GM12891 (cell line): ENCODE data around the gene TIMM13.

Experiments used
- PAX5 ChIP-seq: IDR thresholded peaks from 2 replicates; pipeline ENCODE4 v1.6.1; 2011; ENCODE audit warnings: low read length, moderate library complexity, mild to moderate bottlenecking; ENCODE audit not compliant: insufficient read depth, severe bottlenecking
- POLR2A ChIP-seq: IDR thresholded peaks from 2 replicates; pipeline ENCODE4 v1.6.1; 2011; ENCODE audit warnings: low read depth, low read length, control low read depth
- POLR2AphosphoS5 ChIP-seq: IDR thresholded peaks from 2 replicates; pipeline ENCODE4 v1.6.1; 2011; ENCODE audit warnings: low read depth, low read length, control low read depth
- SPI1 ChIP-seq: IDR thresholded peaks from 2 replicates; pipeline ENCODE4 v1.6.1; 2011; ENCODE audit warnings: low read depth, low read length, control low read depth
- TAF1 ChIP-seq: IDR thresholded peaks from 2 replicates; pipeline ENCODE4 v1.6.1; 2011; ENCODE audit warnings: low read depth, low read length, control low read depth

- TF ChIP-seq POLR2A (no peak), SPI1 (no peak), TAF1 (no peak), POLR2AphosphoS5 (no peak), PAX5 (no peak)
These were observed 7.4 kb upstream of the TIMM13 start for GRCh38 chr19:2434721-2435265.
